ENCODE measurements around the gene CPVL.
"Not testable (repeated sequence)": the region's sequence is repeated elsewhere in the genome, so short reads cannot be mapped to it uniquely, and the experiment has no call there.

The CPVL gene

DNA sequence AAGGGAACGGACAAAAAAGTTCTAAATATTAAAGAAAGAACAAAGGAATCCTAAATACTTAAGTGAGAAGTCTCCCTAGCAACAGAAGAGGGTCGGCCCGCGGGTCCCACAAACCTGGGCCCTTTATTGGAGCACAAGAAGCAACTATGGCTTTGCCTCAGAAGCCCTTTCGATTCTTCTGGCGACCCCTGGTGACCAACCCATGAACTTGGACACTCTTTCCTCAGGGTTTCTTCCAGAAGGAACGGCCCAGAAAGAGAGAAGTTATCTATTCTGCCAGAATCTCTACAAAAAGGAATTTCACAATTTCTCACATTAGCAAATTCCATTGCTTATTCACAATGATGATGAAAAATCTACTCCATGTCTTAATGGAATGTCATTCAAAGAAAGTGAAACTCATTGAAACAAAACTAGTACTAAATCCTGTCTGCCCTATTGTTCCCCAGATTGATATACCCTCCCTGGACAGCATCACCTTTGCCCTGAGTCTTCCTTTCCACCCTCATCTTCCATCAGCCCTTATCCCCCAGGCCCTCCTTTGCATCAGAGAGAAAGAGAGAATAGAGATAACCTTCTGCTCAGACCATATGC lies 43.7 kb downstream of the CPVL start:
- Histone ChIP-seq H3K36me3 (ENCODE audit: control insufficient read depth in 1 of 2, insufficient read depth in 2 of 2, low read length in 2 of 2) (no peaks in the 10 kb centered on the region), H3K27me3 (ENCODE audit: low read depth, low read length) (no peaks in the 10 kb centered on the region), H3K27ac (ENCODE audit: low read length) (no peak overlapping the region), H3K4me3 (ENCODE audit: low read depth in 1 of 2, low read length in 2 of 2) (no peak overlapping the region), H3K4me1 (ENCODE audit: control insufficient read depth in 1 of 2, insufficient read depth in 2 of 2, low read length in 2 of 2) (peaks cover 0 to 5% of the 10 kb centered on the region in 2 donors), H3K9me3 (ENCODE audit: control insufficient read depth in 1 of 2, low read length in 2 of 2) (no peaks in the 10 kb centered on the region)

DNA sequence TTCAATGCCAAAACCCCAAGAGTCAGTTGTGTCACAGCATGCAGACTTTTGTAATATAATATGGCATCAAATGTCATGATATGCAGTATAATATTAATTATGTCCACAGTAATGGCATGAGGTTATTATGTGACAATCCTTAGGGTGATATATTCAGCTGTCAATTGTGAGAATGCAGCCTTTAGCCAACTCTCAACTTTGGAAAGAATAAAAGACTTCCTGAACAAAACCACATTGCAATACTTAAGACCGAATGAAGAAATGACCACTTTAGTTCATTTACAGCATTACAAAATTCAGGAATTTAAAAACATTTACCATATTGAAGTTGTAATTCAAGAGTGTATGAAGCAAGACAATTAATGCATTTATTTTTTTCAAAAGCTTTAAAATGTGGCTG lies 45.4 kb downstream of the CPVL start:
- Histone ChIP-seq H3K9me3 (ENCODE audit: control insufficient read depth in 1 of 2, low read length in 2 of 2) (no peaks in the 10 kb centered on the region), H3K36me3 (ENCODE audit: control insufficient read depth in 1 of 2, insufficient read depth in 2 of 2, low read length in 2 of 2) (no peaks in the 10 kb centered on the region), H3K4me3 (ENCODE audit: low read depth in 1 of 2, low read length in 2 of 2) (no peak overlapping the region), H3K27me3 (ENCODE audit: low read depth, low read length) (no peaks in the 10 kb centered on the region), H3K27ac (ENCODE audit: low read length) (no peak overlapping the region), H3K4me1 (ENCODE audit: control insufficient read depth in 1 of 2, insufficient read depth in 2 of 2, low read length in 2 of 2) (peaks cover 0 to 5% of the 10 kb centered on the region in 2 donors)

- peaks cover 0 to 5% of the 10 kb centered on the region in 2 donors for H3K4me1 ChIP-seq (ENCODE audit: control insufficient read depth in 1 of 2, insufficient read depth in 2 of 2, low read length in 2 of 2)
These were observed 46.2 kb downstream of the CPVL start for GRCh38 chr7:29099896-29100847.

GRCh38 chr7:29096446-29096730 lies 49.9 kb downstream of the CPVL start:
- Histone ChIP-seq H3K27me3 (ENCODE audit: low read depth, low read length) (no peaks in the 10 kb centered on the region), H3K27ac (ENCODE audit: low read length) (no peak overlapping the region), H3K4me3 (ENCODE audit: low read depth in 1 of 2, low read length in 2 of 2) (no peak overlapping the region), H3K36me3 (ENCODE audit: control insufficient read depth in 1 of 2, insufficient read depth in 2 of 2, low read length in 2 of 2) (no peaks in the 10 kb centered on the region), H3K4me1 (ENCODE audit: control insufficient read depth in 1 of 2, insufficient read depth in 2 of 2, low read length in 2 of 2) (peaks cover 5% of the 10 kb centered on the region in 2 donors), H3K9me3 (ENCODE audit: control insufficient read depth in 1 of 2, low read length in 2 of 2) (no peaks in the 10 kb centered on the region)

More at GRCh38 chr7:29099896-29100847, 46.2 kb downstream of the CPVL start:
- Histone ChIP-seq H3K4me3 (ENCODE audit: low read depth in 1 of 2, low read length in 2 of 2) (no peak overlapping the region), H3K27me3 (ENCODE audit: low read depth, low read length) (no peaks in the 10 kb centered on the region), H3K9me3 (ENCODE audit: control insufficient read depth in 1 of 2, low read length in 2 of 2) (no peaks in the 10 kb centered on the region), H3K27ac (ENCODE audit: low read length) (no peak overlapping the region), H3K36me3 (ENCODE audit: control insufficient read depth in 1 of 2, insufficient read depth in 2 of 2, low read length in 2 of 2) (no peaks in the 10 kb centered on the region)

GRCh38 chr7:29095631-29096445 lies 50.5 kb downstream of the CPVL start:
- H3K4me1 ChIP-seq (ENCODE audit: control insufficient read depth in 1 of 2, insufficient read depth in 2 of 2, low read length in 2 of 2), result peaks cover 5 to 10% of the 10 kb centered on the region in 2 donors
- H3K36me3 ChIP-seq (ENCODE audit: control insufficient read depth in 1 of 2, insufficient read depth in 2 of 2, low read length in 2 of 2), result no peaks in the 10 kb centered on the region
- H3K9me3 ChIP-seq (ENCODE audit: control insufficient read depth in 1 of 2, low read length in 2 of 2), result no peaks in the 10 kb centered on the region
- no peak overlapping the region for H3K4me3 ChIP-seq (ENCODE audit: low read depth in 1 of 2, low read length in 2 of 2)
- no peak overlapping the region for H3K27ac ChIP-seq (ENCODE audit: low read length)
- no peaks in the 10 kb centered on the region for H3K27me3 ChIP-seq (ENCODE audit: low read depth, low read length)

DNA sequence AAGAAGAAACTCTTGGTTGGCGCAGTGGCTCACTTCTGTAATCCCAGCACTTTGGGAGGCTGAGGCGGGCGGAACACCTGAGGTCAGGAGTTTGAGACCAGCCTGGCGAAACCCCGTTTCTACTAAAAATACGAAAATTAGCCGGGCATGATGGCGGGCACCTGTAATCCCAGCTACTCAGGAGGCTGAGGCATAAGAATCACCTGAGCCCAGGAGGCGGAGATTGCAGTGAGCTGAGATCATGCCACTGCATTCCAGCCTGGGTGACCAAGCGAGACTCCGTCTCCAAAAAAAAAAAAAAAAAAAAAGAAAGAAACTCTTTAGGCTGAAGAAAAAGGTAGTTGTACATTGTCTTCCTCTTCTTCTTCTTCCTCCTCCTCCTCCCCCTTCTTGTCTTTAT lies 53.2 kb downstream of the CPVL start:
- H3K27me3 ChIP-seq (ENCODE audit: low read depth, low read length); H3K4me3 ChIP-seq (ENCODE audit: low read depth in 1 of 2, low read length in 2 of 2); H3K9me3 ChIP-seq (ENCODE audit: control insufficient read depth in 1 of 2, low read length in 2 of 2); H3K27ac ChIP-seq (ENCODE audit: low read length); H3K36me3 ChIP-seq (ENCODE audit: control insufficient read depth in 1 of 2, insufficient read depth in 2 of 2, low read length in 2 of 2): not testable (repeated sequence)
- peaks cover 9 to 17% of the 10 kb centered on the region in 2 donors for H3K4me1 ChIP-seq (ENCODE audit: control insufficient read depth in 1 of 2, insufficient read depth in 2 of 2, low read length in 2 of 2)

- peak overlapping the region; percentile 46 for H3K27ac ChIP-seq (ENCODE audit: low read length)
- no peaks in the 10 kb centered on the region for H3K27me3 ChIP-seq (ENCODE audit: low read depth, low read length)
- H3K9me3 ChIP-seq (ENCODE audit: control insufficient read depth in 1 of 2, low read length in 2 of 2), result no peaks in the 10 kb centered on the region
- peak overlapping the region; percentile 42 to 53 for H3K4me3 ChIP-seq (ENCODE audit: low read depth in 1 of 2, low read length in 2 of 2)
- H3K4me1 ChIP-seq (ENCODE audit: control insufficient read depth in 1 of 2, insufficient read depth in 2 of 2, low read length in 2 of 2), result peaks cover 15 to 24% of the 10 kb centered on the region in 2 donors
- no peaks in the 10 kb centered on the region for H3K36me3 ChIP-seq (ENCODE audit: control insufficient read depth in 1 of 2, insufficient read depth in 2 of 2, low read length in 2 of 2)
These were observed 54.6 kb downstream of the CPVL start for GRCh38 chr7:29091715-29092114.

DNA sequence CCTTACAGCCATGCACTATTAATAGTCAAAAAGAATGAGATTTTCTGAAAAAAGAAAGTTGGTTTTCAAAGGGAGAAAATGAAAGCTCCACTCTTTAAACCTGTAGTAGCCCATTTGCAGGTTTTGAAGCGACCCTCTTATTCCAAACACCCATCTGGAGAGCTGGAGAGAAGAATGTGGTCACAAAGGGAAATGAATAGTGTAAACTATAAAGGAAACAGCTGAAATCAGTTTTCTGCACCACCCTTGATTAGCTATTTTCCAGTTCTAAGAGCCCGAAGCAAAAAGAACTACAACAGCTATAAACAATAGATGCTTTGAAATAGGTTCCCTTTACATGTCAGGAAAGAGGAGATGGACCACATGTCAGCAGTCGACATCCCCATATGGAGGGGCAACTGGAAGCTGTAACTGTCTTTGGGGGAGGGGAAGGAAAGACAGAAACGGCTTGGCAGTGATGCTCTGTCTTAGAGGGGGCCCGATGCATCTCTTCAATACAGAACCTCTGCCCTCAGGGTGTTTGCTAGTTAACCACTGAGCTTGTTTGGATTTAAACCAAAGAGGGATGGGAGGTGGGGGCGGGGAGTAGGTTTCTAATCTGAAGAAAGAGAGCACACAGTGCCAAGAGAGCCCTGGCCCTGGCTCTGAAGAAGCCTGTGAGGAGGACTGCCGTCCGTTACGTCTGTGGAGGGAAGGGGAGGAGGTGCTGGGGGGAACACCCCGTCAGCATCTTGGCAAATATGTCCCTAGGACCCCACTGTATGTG lies 55.3 kb downstream of the CPVL start:
- Histone ChIP-seq H3K4me3 (ENCODE audit: low read depth in 1 of 2, low read length in 2 of 2) (peak overlapping the region; percentile 42 to 53), H3K36me3 (ENCODE audit: control insufficient read depth in 1 of 2, insufficient read depth in 2 of 2, low read length in 2 of 2) (no peaks in the 10 kb centered on the region), H3K27ac (ENCODE audit: low read length) (peak overlapping the region; percentile 46), H3K9me3 (ENCODE audit: control insufficient read depth in 1 of 2, low read length in 2 of 2) (no peaks in the 10 kb centered on the region), H3K4me1 (ENCODE audit: control insufficient read depth in 1 of 2, insufficient read depth in 2 of 2, low read length in 2 of 2) (peaks cover 15 to 24% of the 10 kb centered on the region in 2 donors), H3K27me3 (ENCODE audit: low read depth, low read length) (no peaks in the 10 kb centered on the region)

DNA sequence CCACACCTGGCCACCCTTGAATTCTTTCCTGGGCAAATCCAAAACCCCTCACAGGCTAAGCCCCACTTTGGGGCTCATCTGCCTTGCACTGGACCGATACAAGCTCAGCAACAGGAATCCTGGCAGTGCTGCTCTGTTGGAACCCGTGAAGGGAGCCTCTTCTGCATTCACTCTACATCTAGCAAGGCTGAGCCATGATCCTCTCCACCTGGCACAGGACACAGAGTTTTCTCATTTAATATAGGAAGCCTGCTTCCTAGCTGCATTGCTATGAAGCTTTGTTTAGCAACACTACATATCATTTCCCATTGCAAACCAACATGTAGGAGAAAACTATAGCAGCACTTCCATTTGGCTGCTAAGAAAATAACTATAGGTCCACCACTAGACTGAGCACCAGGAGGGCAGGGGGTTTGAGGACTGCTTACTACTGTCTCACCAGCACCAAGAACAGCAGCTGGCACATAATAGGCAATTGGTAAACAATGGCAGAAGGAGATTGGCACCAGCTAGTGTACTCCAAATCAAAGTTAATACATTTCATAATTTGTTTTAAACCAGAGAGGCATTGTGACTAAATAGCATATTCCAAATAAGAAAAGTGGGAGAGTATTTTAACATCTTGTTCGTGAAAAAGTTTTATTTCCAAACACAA lies 56.1 kb downstream of the CPVL start:
- Histone ChIP-seq H3K4me1 (ENCODE audit: control insufficient read depth in 1 of 2, insufficient read depth in 2 of 2, low read length in 2 of 2) (peaks cover 15 to 24% of the 10 kb centered on the region in 2 donors), H3K9me3 (ENCODE audit: control insufficient read depth in 1 of 2, low read length in 2 of 2) (no peaks in the 10 kb centered on the region), H3K27ac (ENCODE audit: low read length) (no peak overlapping the region), H3K27me3 (ENCODE audit: low read depth, low read length) (no peaks in the 10 kb centered on the region), H3K36me3 (ENCODE audit: control insufficient read depth in 1 of 2, insufficient read depth in 2 of 2, low read length in 2 of 2) (no peaks in the 10 kb centered on the region), H3K4me3 (ENCODE audit: low read depth in 1 of 2, low read length in 2 of 2) (no peak overlapping the region)

DNA sequence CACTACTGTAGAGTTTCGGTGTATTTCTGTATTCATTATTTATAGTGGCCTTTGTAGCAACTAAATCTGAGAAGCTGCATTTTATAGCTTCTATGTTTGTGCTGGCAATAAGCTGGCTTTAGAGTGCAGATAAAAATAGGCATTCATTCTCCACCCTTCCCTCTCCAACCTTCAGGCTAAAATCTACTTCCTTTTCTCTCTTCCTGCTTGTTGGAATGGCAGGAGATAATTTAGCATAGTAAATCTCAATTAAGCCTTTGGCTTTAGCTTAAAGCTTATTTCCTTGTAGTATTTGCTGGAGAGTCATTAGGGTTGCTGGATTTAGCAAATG lies 58.5 kb downstream of the CPVL start:
- peak overlapping the region in 1 of 2 donors; percentile 14 for H3K4me3 ChIP-seq (ENCODE audit: low read depth in 1 of 2, low read length in 2 of 2)
- H3K9me3 ChIP-seq (ENCODE audit: control insufficient read depth in 1 of 2, low read length in 2 of 2), result no peaks in the 10 kb centered on the region
- H3K36me3 ChIP-seq (ENCODE audit: control insufficient read depth in 1 of 2, insufficient read depth in 2 of 2, low read length in 2 of 2), result no peaks in the 10 kb centered on the region
- H3K27ac ChIP-seq (ENCODE audit: low read length), result no peak overlapping the region
- no peaks in the 10 kb centered on the region for H3K27me3 ChIP-seq (ENCODE audit: low read depth, low read length)
- peaks cover 15 to 24% of the 10 kb centered on the region in 2 donors for H3K4me1 ChIP-seq (ENCODE audit: control insufficient read depth in 1 of 2, insufficient read depth in 2 of 2, low read length in 2 of 2)

Measured in muscle layer of duodenum (tissue), 2 donors.